Measurements from ENCODE around the gene EPHA6. TPM values are rescaled to one million over a fixed set of nuclear protein-coding genes. Genes with fewer than 3 reads are reported as not detected.

Gene EPHA6
- total and polyA plus RNA-seq, 9 donors, result 2.0 to 20.9 (median 9.2) TPM

GRCh38 chr3:97647441-97647982 is 833.1 kb downstream of the EPHA6 start:
- Histone ChIP-seq H3K27ac (no peak overlapping the region), H3K4me1 (ENCODE audit: insufficient read depth) (no peaks in the 10 kb centered on the region), H3K36me3 (no peaks in the 10 kb centered on the region), H3K9me3 (no peaks in the 10 kb centered on the region), H3K4me3 (no peak overlapping the region), H3K27me3 (no peaks in the 10 kb centered on the region)
- WGBS, 3 donors, result 91 to 100% (median 96%) methylated on average over 1 of the region's 1 CpG
- no peak for DNase-seq
- intact Hi-C loops (cut with DNase I), result no loop called here
- TF ChIP-seq CTCF (IDR thresholded peaks at IDR 0.05) (no peak), EP300 (IDR thresholded peaks at IDR 0.05) (no peak), POLR2A (IDR thresholded peaks at IDR 0.05) (no peak)

- DNase-seq, result no peak
- TF ChIP-seq POLR2A (IDR thresholded peaks at IDR 0.05), result no peak
- TF ChIP-seq EP300 (IDR thresholded peaks at IDR 0.05), result no peak
- no peak for TF ChIP-seq CTCF (IDR thresholded peaks at IDR 0.05)
- Histone ChIP-seq H3K9me3 (no peaks in the 10 kb centered on the region), H3K27ac (no peak overlapping the region), H3K36me3 (no peaks in the 10 kb centered on the region), H3K27me3 (no peaks in the 10 kb centered on the region), H3K4me1 (ENCODE audit: insufficient read depth) (no peaks in the 10 kb centered on the region), H3K4me3 (no peak overlapping the region)
- 79 to 96% (median 90%) methylated on average over 1 of the region's 1 CpG for WGBS, 3 donors
- intact Hi-C loops (cut with DNase I), result no loop called here
Observed at GRCh38 chr3:97655971-97656370, 841.6 kb downstream of the EPHA6 start.

- no peak overlapping the region for H3K4me3 ChIP-seq
- no peaks in the 10 kb centered on the region for H3K4me1 ChIP-seq (ENCODE audit: insufficient read depth)
- no peaks in the 10 kb centered on the region for H3K36me3 ChIP-seq
- no peak for TF ChIP-seq CTCF (IDR thresholded peaks at IDR 0.05)
- no peak for TF ChIP-seq EP300 (IDR thresholded peaks at IDR 0.05)
- no peak for TF ChIP-seq POLR2A (IDR thresholded peaks at IDR 0.05)
- no peak overlapping the region for H3K27ac ChIP-seq
- H3K27me3 ChIP-seq, result no peaks in the 10 kb centered on the region
- intact Hi-C loops (cut with DNase I), result no loop called here
- H3K9me3 ChIP-seq, result no peaks in the 10 kb centered on the region
- DNase-seq, result no peak
Observed at GRCh38 chr3:97656638-97657037, 842.2 kb downstream of the EPHA6 start.

GRCh38 chr3:97658668-97659285 is 844.4 kb downstream of the EPHA6 start:
- no peak for TF ChIP-seq EP300 (IDR thresholded peaks at IDR 0.05)
- peak in 1 of 3 donors; percentile 19 for TF ChIP-seq CTCF (IDR thresholded peaks at IDR 0.05)
- intact Hi-C loops (cut with DNase I), result no loop called here

More at GRCh38 chr3:97658668-97659285, 844.4 kb downstream of the EPHA6 start:
- no peaks in the 10 kb centered on the region for H3K27me3 ChIP-seq
- 60 to 65% (median 65%) methylated on average over 3 of the region's 3 CpGs for WGBS, 3 donors
- H3K4me3 ChIP-seq, result no peak overlapping the region
- no peaks in the 10 kb centered on the region for H3K4me1 ChIP-seq (ENCODE audit: insufficient read depth)
- no peaks in the 10 kb centered on the region for H3K36me3 ChIP-seq
- H3K9me3 ChIP-seq, result no peaks in the 10 kb centered on the region
- H3K27ac ChIP-seq, result no peak overlapping the region
- no peak for DNase-seq
